A172 (cell line): ENCODE data around the gene CFAP57. TPM values are rescaled to one million over a fixed set of nuclear protein-coding genes. Genes with fewer than 3 reads are reported as not detected.
A peak's percentile ranks its signal among the peaks of the same experiment; 100 is the strongest.
"Not testable (repeated sequence)": the region's sequence is repeated elsewhere in the genome, so short reads cannot be mapped to it uniquely, and the experiment has no call there.

Source experiments
- DNase-seq: peaks from one replicate; pipeline ENCODE4 v3.0.0-alpha.2; 2015; ENCODE audit warnings: low spot score
- total RNA-seq: library from RNA; depleted of rRNA; stranded (reverse); fragments of >200 nt; shearing (Covaris generic); gene quantifications from 2 replicates; pipeline ENCODE4 v1.2.3, GENCODE V29; 2014; rRNA removed

CFAP57 gene
- 0.12 and 0.98 TPM in 2 replicates for total RNA-seq

GRCh38 chr1:43171876-43172526 is at the start of gene CFAP57, which contains the start of gene EBNA1BP2:
TSS of gene CFAP57 (plus strand) at chr1:43172330. CDS start at chr1:43172754, 424 bp downstream.
TSS of gene EBNA1BP2 (minus strand) at chr1:43172290. CDS start at chr1:43172118, 172 bp downstream.
- peak; percentile 91 for DNase-seq

GRCh38 chr1:43123031-43123430 is 49.1 kb upstream of the CFAP57 start:
- DNase-seq = no peak

GRCh38 chr1:43128816-43129215 is 43.3 kb upstream of the CFAP57 start:
- no peak for DNase-seq

- DNase-seq = no peak
Observed at GRCh38 chr1:43129426-43129825, 42.7 kb upstream of the CFAP57 start.

DNA sequence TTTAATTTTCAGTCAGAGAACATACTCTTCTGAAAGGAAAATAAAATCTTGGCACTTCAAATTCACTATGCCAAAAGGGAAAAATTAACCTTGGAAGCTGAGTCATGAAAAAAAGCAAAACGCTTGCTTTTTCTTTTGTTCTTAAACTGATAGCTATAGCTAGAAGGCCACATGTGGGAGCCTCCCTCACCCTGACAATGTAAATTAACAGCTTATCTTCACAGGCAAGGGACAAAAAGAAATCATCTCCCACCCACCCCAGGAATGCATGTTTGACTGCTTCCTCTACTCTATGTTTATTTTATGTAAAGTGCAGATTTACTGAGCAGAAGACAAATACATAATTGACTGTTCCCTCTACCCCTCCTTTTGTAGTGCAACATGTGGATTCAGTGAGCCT is 38.1 kb upstream of the CFAP57 start:
- no peak for DNase-seq

DNA sequence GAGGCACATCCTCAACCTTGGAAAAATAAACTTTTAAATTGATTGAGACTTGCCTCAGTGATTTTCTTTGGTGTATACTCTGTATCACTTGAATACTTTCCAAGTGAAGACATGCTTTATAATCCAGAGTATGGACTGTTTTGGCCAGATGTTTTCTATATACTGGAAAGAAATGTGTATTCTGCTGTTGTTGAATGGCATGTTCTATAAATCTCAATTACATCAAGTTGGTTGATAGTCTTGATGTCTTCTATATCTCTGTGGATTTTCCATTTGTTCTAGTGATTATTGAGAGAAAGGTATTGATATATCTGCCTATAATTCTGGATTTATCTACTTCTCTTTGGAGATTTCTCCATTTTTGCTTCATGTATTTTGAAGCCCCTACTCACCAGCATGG is 37.5 kb upstream of the CFAP57 start:
- no peak for DNase-seq

DNA sequence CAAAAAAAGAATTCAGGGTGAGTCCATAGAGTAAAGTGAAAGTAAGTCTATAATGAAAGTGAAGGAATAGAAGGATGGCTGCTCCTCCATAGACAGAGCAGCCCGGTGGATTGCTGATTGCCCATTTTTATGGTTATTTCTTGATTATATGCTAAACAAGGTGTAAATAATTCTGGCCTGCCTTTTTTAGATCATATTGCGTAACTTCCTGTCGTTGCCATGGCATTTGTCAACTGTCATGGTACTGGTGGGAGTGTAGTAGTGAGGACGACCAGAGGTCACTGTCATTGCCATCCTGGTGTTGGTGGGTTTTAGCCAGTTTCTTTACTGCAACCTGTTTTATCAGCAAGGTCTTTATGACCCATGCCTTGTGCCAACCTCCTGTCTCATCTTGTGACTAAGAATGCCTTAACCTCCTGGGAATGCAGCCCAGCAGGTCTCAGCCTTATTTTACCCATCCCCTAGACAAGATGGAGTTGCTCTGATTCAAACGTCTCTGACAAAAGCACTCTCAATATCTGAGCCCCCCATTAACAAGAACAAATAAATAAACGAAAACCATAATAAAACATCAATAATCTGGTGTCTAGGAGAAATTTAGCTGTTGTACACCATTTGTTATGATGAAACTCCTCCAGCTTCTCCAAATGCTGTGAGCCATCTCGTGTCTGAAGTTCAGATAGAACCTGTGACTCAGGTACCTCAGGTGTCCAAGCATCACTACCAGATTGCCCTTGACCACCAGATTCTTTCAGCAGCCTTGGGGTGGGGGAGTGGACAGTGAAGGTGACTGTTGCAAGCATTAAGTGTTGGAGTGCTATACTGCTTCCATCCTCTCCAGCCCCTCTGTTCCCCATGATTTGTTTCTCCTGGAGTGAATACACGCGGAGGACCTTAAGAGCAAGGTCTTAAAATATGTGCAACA is 36.0 kb upstream of the CFAP57 start:
- no peak for DNase-seq

GRCh38 chr1:43137445-43138052 is 34.6 kb upstream of the CFAP57 start:
- DNase-seq = no peak

DNA sequence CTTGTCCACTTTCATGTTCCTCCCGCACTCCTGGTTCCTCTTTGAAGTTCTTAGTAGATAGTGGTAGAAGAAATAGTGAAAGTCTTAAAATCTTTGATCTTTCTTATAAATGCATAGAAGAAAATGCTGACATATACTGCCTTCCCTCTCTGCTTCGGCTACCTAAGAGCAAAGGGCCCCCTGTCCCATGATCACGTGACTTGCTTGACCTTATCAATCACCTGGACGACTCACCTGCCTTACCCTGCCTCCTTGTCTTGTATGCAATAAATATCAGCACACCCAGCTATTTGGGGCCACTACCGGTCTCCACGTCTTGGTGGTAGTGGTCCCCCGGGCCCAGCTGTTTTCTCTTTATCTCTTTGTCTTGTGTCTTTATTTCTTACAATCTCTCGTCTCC is 32.8 kb upstream of the CFAP57 start:
- DNase-seq = not testable (repeated sequence)

GRCh38 chr1:43140010-43140409 is 32.1 kb upstream of the CFAP57 start:
- no peak for DNase-seq

GRCh38 chr1:43140583-43140982 is 31.5 kb upstream of the CFAP57 start:
- no peak for DNase-seq

GRCh38 chr1:43143441-43143888 is 28.7 kb upstream of the CFAP57 start:
- peak; percentile 22 for DNase-seq

DNA sequence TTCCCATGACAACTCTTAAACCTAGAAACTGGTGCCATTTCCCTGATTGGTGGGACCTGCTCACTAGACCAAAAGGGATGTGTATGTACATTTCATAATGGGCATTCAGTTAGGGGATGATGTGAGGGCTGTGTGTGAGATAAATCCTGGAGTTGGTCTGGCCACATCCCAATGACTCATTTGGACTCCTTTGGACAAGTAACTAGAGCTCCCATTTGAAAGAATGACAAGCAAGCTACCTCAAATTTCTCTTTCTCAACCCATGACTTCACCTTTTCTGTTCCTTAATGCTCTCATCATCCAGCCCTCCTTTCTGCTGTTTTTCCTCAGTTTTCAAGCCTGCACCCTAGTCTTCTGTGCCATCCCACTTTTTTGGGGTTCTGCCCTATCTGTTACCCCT is 27.9 kb upstream of the CFAP57 start:
- peak; percentile 60 for DNase-seq

GRCh38 chr1:43147625-43148327 is 24.4 kb upstream of the CFAP57 start:
- DNase-seq = peak; percentile 71

GRCh38 chr1:43149889-43150288 is 22.2 kb upstream of the CFAP57 start:
- DNase-seq = no peak

DNA sequence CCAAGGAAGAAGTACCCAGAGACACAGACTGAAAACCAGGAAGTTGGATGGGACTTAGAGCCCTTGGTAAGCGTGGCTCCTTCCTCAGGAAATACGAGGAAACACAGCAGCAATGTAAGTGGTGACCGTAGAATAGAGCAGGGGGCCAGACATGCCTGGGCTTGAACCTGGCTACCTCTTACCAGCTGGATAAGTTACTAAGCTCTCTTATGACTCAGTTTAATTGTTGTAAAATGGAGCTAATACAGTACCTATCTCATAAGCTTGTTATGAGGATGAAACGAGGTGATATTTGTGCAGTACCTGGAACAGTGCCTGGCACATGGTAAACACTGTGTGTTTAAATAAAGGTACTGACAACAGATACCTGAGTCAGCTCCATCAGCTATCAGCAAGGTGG is 19.3 kb upstream of the CFAP57 start:
- DNase-seq = no peak

GRCh38 chr1:43153443-43153842 is 18.7 kb upstream of the CFAP57 start:
- no peak for DNase-seq

- DNase-seq = no peak
Observed at GRCh38 chr1:43156026-43156425, 16.1 kb upstream of the CFAP57 start.

DNA sequence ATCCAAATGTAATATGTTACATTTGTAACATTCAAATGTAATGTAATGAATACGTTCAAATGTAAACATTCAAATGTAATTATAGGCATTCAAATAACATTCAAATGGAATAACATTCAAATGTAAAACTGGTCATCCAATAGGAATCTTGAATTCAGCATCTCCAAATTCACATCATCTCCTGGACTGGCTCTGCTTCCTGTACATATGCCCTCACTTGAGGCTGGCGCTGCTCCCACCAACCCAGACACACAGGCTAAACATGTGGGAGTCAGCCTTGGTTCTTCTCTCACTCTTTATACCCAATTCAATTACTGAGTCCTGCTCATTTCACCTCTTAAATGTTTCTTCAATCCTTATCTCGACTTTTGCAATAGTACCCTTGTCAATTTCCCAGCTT is 7.0 kb upstream of the CFAP57 start:
- no peak for DNase-seq

DNA sequence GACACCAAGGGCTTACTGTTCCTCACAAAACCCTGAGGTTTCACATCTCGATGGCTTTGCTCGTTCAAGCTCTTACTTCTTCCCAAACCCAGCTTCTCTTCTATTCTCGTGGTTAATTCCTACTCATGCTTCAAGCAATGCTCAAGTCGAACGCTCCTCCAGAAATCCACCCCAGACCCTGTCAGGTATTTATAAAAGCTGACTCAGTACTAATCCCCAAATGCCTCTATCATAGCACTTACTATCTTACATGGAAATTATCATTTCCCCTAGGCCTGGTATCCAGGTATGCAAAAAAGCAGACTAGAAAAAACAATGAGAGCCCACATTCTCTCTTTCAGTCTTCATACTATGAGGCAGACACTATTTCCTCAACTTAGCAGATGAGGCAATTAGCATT is 6.4 kb upstream of the CFAP57 start:
- no peak for DNase-seq

DNA sequence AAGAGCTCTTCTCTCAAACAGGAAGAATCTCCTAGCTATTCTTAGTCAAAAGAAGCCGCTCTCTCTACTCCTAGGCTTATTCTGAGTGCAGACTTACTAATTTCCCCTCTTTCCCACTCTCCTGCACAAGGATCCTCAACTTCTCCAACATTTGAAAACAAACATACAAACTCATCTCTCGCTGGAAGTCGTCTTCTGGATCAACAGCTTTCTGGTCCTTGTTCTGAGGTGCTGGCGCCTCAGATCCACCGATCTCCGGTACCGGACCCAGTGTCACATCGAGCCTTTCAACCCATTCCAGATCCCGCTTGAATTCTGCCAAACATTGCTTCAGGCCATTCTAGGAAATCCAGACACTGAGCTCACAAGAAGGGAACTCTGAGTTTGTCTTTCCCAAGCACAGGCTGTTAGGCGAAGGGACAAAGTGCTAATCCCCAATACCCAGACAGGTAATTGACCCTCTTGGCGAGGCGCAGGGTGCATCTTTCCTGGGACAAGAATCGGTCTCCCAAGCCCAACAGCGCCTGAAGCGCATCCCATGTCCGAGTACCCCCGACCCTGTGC is 736 bp upstream of the CFAP57 start:
- DNase-seq = no peak
